GM19035 (cell line): ENCODE results near the gene ZDHHC5.

Experiments
- ATAC-seq: cut with Tn5 transposase; IDR thresholded peaks from one replicate; pipeline ENCODE4 v1.9.1; 2021; ENCODE audit not compliant: unreplicated experiment

ZDHHC5 gene, protein sequence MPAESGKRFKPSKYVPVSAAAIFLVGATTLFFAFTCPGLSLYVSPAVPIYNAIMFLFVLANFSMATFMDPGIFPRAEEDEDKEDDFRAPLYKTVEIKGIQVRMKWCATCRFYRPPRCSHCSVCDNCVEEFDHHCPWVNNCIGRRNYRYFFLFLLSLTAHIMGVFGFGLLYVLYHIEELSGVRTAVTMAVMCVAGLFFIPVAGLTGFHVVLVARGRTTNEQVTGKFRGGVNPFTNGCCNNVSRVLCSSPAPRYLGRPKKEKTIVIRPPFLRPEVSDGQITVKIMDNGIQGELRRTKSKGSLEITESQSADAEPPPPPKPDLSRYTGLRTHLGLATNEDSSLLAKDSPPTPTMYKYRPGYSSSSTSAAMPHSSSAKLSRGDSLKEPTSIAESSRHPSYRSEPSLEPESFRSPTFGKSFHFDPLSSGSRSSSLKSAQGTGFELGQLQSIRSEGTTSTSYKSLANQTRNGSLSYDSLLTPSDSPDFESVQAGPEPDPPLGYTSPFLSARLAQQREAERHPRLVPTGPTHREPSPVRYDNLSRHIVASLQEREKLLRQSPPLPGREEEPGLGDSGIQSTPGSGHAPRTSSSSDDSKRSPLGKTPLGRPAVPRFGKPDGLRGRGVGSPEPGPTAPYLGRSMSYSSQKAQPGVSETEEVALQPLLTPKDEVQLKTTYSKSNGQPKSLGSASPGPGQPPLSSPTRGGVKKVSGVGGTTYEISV

DNA sequence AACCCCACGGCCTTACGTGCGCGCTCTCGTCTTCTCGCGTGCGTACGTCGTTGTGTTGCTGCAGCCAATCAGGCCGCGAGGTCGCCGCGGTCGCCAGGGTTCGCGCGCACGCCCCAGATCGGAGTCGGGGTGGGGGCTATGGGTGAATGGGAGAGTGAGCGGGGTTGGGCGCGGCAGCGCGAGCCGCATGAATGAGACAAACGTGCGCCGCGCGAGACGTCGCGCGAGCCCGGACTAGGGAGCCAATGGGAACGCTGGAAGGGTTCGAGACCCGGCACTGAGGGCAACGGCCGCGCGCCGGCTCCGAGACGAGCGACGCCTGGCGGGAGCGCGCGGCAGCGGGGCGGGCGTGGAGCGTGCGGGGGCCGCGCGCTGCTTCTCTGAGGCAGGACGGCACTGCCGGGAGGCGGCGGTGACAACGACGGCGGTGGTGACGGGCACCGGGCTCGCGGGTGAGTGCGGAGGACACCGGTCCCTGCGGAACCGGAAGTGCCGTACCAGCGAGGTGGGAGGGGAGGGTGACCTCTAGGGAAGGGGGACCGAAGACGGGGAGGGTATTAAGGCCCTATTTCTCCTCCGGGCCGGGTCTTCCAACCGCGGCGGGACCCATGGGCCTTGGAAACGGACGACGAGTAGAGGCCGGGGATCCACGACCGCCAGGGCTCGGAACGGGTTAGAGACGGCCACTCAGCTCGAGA is at the start of gene ZDHHC5:
ZDHHC5 (plus strand) TSS at position 379 of the 698 bp plus-strand sequence. CDS start 4,977 bp downstream, outside the sequence.
- ATAC-seq = peak; percentile 81

DNA sequence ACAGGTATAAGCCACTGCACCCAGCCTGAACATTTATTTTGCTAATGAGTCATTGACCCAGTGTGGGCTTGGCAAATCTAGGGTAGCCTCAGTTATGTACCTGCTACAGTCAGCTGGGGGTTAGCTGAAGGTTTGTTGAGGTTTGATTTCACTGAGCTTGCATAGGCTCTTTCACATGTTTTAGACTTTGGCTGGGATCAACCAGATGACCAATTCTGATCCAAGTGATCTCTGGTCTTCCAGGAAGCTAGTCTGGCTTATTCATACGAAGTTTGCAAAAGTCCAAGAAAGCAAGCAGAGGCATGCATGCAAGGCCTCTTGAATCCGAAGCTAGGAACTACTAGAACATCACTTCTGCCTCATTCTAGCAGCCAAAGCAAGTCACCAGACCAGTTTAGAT is 49.5 kb upstream of the ZDHHC5 start:
- no peak for ATAC-seq

DNA sequence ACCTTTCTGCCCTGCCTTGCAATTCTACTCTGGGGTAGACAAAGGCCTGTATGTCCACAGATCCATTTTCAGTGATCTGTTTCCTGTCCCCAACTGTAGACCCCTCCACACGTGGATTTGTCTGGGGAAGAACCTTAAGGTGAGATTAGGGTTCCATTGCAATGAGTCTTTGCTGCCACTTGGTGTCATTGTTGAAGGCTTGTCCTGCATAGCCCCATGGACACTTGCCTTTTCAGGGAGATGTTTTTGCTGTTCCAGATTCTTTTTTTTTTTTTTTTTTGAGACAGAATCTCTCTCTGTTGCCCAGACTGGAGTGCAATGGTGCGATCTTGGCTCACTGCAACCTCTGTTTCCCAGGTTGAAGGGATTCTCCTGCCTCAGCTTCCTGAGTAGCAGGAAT is 48.6 kb upstream of the ZDHHC5 start:
- no peak for ATAC-seq

DNA sequence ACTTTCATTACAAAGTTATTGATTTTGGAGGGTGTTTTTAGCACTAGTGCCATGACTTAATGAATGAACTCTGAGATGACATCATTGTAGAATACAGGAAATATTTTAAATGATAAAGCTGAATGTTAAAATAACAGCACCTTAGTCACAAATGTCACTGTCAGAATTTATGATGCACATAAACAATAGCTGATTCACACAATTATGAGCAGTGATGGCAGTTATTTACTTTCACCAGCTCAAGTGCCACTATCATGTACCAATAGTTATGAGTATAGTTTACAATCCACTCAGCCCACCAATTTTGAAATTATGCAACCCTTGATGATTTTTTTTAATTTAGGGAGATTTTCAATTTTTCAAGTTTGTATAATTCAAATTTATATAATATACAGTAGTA is 47.4 kb upstream of the ZDHHC5 start:
- no peak for ATAC-seq

GRCh38 chr11:57622263-57622662 is 45.7 kb upstream of the ZDHHC5 start:
- no peak for ATAC-seq

GRCh38 chr11:57624864-57625263 is 43.0 kb upstream of the ZDHHC5 start:
- ATAC-seq = no peak

DNA sequence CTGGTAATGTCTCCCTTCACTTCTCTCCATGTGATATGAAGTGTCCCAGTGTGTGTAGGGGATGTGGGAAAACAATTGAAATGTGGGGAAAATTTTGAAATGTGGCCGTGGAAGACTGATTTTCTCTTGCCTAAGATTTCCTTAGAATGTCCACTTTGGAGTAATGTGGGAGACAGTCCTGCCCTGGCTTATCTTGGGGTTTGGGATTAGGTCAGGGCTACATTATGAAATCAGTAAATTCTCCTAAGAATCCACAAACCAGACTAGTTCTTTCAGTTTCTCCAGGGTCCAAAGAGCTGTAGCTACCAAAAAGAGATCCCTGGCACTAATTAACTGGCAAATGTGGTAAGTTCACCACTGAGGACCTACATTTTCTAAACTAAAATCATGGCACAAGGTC is 41.0 kb upstream of the ZDHHC5 start:
- ATAC-seq = no peak

DNA sequence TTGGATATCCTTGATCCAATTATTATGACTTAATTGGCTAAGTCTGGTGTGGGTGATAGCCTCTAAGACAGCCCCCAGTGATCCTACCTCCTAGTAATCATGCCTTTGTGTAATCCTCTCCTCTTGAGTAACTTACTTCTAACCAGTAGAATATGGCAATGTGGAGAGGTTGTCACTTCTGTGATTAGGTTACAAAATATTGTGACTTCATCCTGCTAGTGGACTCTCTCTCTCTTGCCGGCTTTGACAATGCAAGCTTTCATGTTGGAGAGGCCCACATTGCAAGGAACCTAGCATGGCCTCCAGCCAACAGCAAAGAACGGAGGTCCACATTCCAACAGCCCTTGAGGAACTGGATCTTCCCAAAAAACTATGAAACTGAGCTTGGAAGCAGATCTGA is 37.7 kb upstream of the ZDHHC5 start:
- no peak for ATAC-seq

GRCh38 chr11:57632116-57632515 is 35.8 kb upstream of the ZDHHC5 start:
- no peak for ATAC-seq

DNA sequence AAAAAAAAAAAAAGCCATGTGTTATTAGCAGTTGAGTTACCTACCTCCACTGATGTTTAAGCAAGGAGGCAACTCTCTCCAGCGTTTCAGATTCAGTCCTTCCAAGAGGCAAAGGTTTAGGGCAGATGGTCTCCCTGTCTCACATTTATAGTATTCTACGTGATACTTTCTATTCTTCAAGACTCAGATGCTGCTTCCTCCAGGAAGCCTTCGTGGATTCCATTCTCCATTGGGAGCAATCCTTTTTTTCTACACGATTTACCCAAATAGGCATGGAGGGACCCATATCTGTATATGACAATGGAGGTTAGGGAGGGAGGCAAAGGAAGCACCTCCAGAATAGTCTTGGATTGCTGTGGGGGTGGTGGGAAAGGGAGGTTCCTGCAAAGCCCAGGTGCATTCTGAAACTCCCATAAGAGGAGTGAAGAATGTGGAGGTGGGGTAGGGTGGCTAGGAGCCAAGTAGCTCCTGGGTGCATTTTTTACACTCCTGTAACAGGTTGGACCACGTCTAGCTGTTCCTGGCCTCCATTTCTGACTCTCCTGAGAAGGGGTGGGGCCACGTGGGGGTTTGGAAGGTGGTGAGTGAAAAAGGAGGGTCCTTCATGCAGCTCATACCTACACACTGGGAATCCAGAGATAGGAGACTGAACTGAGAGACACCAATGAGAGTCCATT is 34.4 kb upstream of the ZDHHC5 start:
- no peak for ATAC-seq

GRCh38 chr11:57634311-57634710 is 33.6 kb upstream of the ZDHHC5 start:
- ATAC-seq = no peak

GRCh38 chr11:57635246-57635645 is 32.7 kb upstream of the ZDHHC5 start:
- no peak for ATAC-seq

DNA sequence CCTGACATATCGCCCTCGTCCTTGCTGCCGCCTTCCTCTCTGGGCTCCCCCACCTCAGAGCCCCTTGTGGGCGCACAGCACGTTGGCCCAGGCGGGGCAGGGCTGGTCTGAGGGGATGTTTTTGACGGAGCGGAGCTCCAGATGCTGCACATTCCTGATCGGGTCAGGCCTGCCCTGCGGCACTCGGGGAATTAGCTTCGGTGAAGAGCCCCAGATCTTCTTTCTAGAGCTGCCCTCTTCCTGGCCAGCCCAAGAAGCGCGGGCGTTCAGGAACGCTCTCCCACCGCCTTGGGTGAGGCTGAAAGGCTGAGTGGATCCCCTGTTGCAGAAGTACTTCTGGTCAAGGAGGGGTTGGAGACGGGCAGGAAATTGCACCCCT is 30.3 kb upstream of the ZDHHC5 start:
- ATAC-seq = no peak

- no peak for ATAC-seq
These were observed 29.7 kb upstream of the ZDHHC5 start for GRCh38 chr11:57638005-57638781.

DNA sequence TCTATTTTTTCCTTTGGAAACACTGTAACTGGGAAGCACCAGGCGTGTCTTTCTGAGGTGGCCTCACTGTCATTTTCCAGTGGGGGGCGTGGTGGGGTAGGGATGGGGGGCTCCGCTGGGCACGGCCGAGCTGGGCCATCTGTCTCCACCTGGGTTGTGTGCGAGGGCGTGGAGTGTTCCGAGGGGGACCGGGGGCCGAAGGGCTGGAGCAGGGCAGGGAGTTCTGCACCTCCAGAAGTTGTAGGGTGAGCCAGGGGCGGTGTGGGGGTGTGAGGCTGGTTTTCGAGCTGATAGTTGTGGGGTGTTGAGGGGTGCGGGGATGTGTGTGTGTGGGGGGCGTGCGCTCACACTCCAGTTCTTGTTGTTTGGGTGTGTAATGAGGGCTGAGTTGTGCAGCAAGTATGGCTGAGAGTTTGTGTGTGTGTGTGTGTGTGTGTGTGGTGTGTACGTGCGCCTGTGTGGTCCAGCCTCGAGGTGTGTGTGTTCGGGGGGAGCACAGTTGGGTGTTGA is 29.0 kb upstream of the ZDHHC5 start:
- ATAC-seq = no peak

DNA sequence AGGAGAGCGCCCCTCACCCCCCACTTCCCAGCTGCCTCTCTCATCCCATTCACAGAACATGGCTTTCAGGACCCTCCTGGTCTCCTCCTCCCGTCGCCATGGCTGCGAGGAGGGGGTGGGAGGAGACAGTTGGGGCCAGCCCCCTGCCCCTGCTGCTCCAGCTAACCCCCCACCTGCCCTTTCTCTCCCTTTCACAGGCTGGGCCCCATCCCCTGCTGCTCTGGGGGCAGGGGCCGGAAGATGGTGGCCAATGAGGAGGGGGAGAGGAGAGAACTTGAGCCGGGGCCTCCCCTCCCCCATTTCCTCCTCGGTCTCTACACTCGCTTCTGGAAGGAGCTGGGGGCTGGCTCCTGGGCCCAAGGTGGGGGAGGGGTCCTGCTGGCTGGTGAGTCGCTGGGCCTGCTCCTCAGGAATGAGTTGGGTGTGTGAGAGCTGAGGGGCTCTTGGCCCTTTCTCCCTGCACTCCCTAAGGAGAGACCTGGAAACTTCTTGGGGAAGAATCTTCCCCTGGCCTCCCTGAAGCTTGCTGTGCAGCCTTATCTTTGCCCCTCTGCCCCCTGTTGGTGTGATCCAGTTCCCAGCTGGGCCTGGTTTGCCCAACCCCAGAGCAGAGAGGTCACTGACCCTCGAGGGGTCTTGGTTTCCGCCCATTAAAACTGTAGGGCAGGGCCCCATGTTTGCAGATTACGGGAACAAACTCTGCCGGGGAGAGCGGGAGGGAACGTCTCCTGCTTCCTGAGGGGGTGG is 28.4 kb upstream of the ZDHHC5 start:
- no peak for ATAC-seq

DNA sequence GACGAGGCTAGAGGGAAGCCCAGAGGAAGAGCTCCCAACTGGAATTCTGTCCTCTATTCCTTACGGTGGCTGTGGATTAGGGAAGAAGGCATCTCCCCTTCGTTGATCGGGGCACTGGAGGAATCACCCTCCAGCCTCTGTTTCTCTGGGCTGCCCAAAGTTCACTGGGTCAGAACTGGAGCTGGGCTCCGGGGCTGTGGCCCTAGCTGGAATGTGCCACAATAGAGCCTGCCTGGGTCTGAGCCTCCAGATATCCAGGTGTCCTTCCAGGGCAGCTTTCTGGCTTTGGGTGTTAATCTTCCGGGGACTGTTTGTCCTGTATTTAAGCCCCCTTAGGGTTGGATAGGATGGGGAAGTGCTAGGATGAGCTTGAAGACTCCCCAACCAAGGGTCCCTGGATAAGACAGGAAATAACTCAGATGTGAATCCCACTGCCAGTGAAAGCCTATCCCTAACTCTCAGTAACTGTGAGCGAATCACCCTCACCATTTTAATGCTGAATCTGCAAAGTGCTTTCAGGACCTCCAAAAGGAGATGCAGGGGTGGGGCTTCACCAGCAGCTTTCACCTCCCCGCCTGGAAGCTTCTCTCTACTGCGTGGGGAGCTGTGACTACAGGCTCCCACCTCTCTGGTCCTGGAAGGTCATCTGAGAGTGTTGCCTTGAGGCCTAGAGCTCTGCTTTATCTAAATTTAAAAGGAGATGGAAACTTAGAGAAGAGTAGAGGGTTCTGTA is 27.7 kb upstream of the ZDHHC5 start:
- ATAC-seq = no peak

DNA sequence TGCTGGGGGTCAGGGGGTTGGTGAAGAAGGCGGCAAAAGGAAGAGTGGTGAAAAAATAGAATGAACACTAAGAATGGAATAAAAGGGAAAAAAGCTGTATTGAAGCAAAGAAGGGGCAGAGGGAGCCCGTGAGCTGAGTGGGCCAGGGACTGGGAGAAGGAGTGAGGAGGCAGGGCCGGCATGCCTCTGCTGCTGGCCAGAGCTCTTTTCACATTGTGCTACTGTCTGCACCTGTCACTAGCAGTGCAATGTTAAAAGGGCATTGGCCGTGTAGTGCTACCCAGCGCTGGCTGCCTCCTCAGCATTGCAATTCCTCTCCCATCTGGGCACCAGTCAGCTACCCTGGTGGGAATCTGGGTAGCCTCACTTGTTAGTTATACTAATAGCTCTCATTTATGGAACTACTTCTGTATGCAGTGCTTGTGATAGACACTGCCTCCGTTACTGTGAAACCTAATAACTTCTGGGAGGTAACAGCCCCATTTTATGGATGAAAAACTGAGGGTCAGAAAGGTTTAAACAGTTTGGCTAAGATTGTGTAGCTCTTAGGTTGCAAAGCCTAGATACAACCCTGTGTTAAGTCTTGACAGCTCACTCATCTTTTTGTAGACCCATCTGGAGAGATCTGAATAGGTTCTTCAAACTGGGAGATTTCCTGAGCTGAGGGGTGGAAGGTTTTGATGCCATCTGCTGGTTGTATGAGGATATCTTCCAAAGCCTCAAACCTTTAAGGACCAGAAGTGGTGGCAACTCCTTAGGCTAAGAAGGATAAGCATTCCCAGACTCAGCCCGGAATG is 26.7 kb upstream of the ZDHHC5 start:
- no peak for ATAC-seq
